T follicular helper cell (primary cell): ENCODE measurements around the gene SNAP47.

Experiments
- DNase-seq: peaks from one replicate; pipeline ENCODE4 v3.0.0-alpha.2; 2020; ENCODE audit warnings: low read depth

Gene SNAP47

GRCh38 chr1:227769047-227769935 lies 34.1 kb downstream of the SNAP47 start:
- no peak for DNase-seq

- DNase-seq, result no peak
These were observed 34.8 kb downstream of the SNAP47 start for GRCh38 chr1:227769936-227770494.

- DNase-seq, result no peak
These were observed 35.6 kb downstream of the SNAP47 start for GRCh38 chr1:227770812-227771211.

GRCh38 chr1:227771326-227771725 lies 36.1 kb downstream of the SNAP47 start:
- no peak for DNase-seq

- no peak for DNase-seq
These were observed 36.5 kb downstream of the SNAP47 start for GRCh38 chr1:227771771-227772170.

GRCh38 chr1:227773558-227773957 lies 38.3 kb downstream of the SNAP47 start:
- no peak for DNase-seq

GRCh38 chr1:227774051-227774731 lies 39.0 kb downstream of the SNAP47 start:
- DNase-seq, result no peak

- no peak for DNase-seq
These were observed 39.8 kb downstream of the SNAP47 start for GRCh38 chr1:227774821-227775661.

- DNase-seq, result no peak
These were observed 40.6 kb downstream of the SNAP47 start for GRCh38 chr1:227775841-227776240.

GRCh38 chr1:227776331-227776771 lies 41.1 kb downstream of the SNAP47 start:
- no peak for DNase-seq

GRCh38 chr1:227777156-227777555 lies 41.9 kb downstream of the SNAP47 start:
- DNase-seq, result no peak

- DNase-seq, result no peak
These were observed 42.4 kb downstream of the SNAP47 start for GRCh38 chr1:227777646-227778045.

GRCh38 chr1:227778401-227778947 lies 43.2 kb downstream of the SNAP47 start:
- no peak for DNase-seq

GRCh38 chr1:227779021-227779441 lies 43.8 kb downstream of the SNAP47 start:
- DNase-seq, result no peak

GRCh38 chr1:227779685-227780084 lies 44.5 kb downstream of the SNAP47 start:
- DNase-seq, result no peak

- no peak for DNase-seq
These were observed 45.1 kb downstream of the SNAP47 start for GRCh38 chr1:227780101-227781044.

- DNase-seq, result no peak
These were observed 46.2 kb downstream of the SNAP47 start for GRCh38 chr1:227781314-227781930.

- no peak for DNase-seq
These were observed 47.0 kb downstream of the SNAP47 start for GRCh38 chr1:227782226-227782625.

GRCh38 chr1:227785094-227785804 lies 50.0 kb downstream of the SNAP47 start:
- DNase-seq, result no peak
